GM12872 (cell line): ENCODE measurements around the gene PROS1.

Experiments
- CTCF ChIP-seq: IDR thresholded peaks from 3 replicates; pipeline ENCODE4 v1.5.1; 2011; ENCODE audit warnings: low read depth, mild to moderate bottlenecking, low read length, moderate library complexity; ENCODE audit not compliant: insufficient read depth

Gene PROS1

GRCh38 chr3:93907132-93907531 is 66.6 kb downstream of the PROS1 start:
- TF ChIP-seq CTCF = no peak

GRCh38 chr3:93906245-93906644 is 67.5 kb downstream of the PROS1 start:
- no peak for TF ChIP-seq CTCF

GRCh38 chr3:93904568-93904967 is 69.1 kb downstream of the PROS1 start:
- TF ChIP-seq CTCF = no peak

- TF ChIP-seq CTCF = no peak
Observed at GRCh38 chr3:93867425-93867824, 106.3 kb downstream of the PROS1 start.

- no peak for TF ChIP-seq CTCF
Observed at GRCh38 chr3:93861017-93861416, 112.7 kb downstream of the PROS1 start.

GRCh38 chr3:93855401-93855800 is 118.3 kb downstream of the PROS1 start:
- no peak for TF ChIP-seq CTCF

- no peak for TF ChIP-seq CTCF
Observed at GRCh38 chr3:93843981-93844380, 129.7 kb downstream of the PROS1 start.
